NCI-H1105 (cell line): ENCODE results near the gene XCR1.

ENCODE experiments used
- DNase-seq: peaks from one replicate; lab custom pipeline; 2025; lab: John Stamatoyannopoulos, UW

The XCR1 gene

GRCh38 chr3:45983770-45984169, 43.5 kb downstream of the XCR1 start:
- DNase-seq: no peak

- no peak for DNase-seq
Measured at GRCh38 chr3:45981346-45982074, 45.8 kb downstream of the XCR1 start.

- DNase-seq: no peak
Measured at GRCh38 chr3:45980819-45981218, 46.5 kb downstream of the XCR1 start.

GRCh38 chr3:45980229-45980813, 47.0 kb downstream of the XCR1 start:
- no peak for DNase-seq

GRCh38 chr3:45979378-45979777, 47.9 kb downstream of the XCR1 start:
- DNase-seq: no peak

GRCh38 chr3:45978006-45978761, 49.1 kb downstream of the XCR1 start:
- peak; percentile 64 for DNase-seq

- DNase-seq: no peak
Measured at GRCh38 chr3:45976191-45977091, 50.8 kb downstream of the XCR1 start.

GRCh38 chr3:45975686-45976085, 51.6 kb downstream of the XCR1 start:
- no peak for DNase-seq

- no peak for DNase-seq
Measured at GRCh38 chr3:45974686-45975085, 52.6 kb downstream of the XCR1 start.

GRCh38 chr3:45972534-45973402, 54.5 kb downstream of the XCR1 start:
- no peak for DNase-seq

GRCh38 chr3:45969953-45970352, 57.3 kb downstream of the XCR1 start:
- no peak for DNase-seq

- no peak for DNase-seq
Measured at GRCh38 chr3:45969116-45969515, 58.2 kb downstream of the XCR1 start.

GRCh38 chr3:45968706-45969105, 58.6 kb downstream of the XCR1 start:
- DNase-seq: no peak

GRCh38 chr3:45968149-45968548, 59.1 kb downstream of the XCR1 start:
- no peak for DNase-seq

GRCh38 chr3:45967724-45968123, 59.6 kb downstream of the XCR1 start:
- no peak for DNase-seq
